ENCODE data around the gene LRRC47.

- TF ChIP-seq EZH2phosphoT487 (IDR thresholded peaks at IDR 0.05; ENCODE audit: insufficient read depth, low read depth) (no peak), EZH2 (IDR thresholded peaks at IDR 0.05; ENCODE audit: insufficient read depth, poor library complexity, severe bottlenecking) (no peak)
These were observed 21.7 kb upstream of the LRRC47 start for GRCh38 chr1:3817821-3818597.
